GM21723 (cell line): Measurements from ENCODE around the gene CARMIL1.

Source experiments
- ATAC-seq: cut with Tn5 transposase; IDR thresholded peaks from one replicate; pipeline ENCODE4 v1.9.1; 2021; ENCODE audit warnings: mild to moderate bottlenecking, moderate library complexity; ENCODE audit not compliant: unreplicated experiment

The CARMIL1 gene

GRCh38 chr6:25307805-25308494 is 28.8 kb downstream of the CARMIL1 start:
- no peak for ATAC-seq

GRCh38 chr6:25309886-25310285 is 30.7 kb downstream of the CARMIL1 start:
- no peak for ATAC-seq

GRCh38 chr6:25311331-25311840 is 32.2 kb downstream of the CARMIL1 start:
- no peak for ATAC-seq

- ATAC-seq, result no peak
These were observed 33.0 kb downstream of the CARMIL1 start for GRCh38 chr6:25312034-25312620.

- ATAC-seq, result no peak
These were observed 33.5 kb downstream of the CARMIL1 start for GRCh38 chr6:25312703-25313102.

GRCh38 chr6:25314509-25315175 is 35.5 kb downstream of the CARMIL1 start:
- ATAC-seq, result no peak

GRCh38 chr6:25315194-25316177 is 36.3 kb downstream of the CARMIL1 start:
- no peak for ATAC-seq

- no peak for ATAC-seq
These were observed 37.5 kb downstream of the CARMIL1 start for GRCh38 chr6:25316626-25317025.

GRCh38 chr6:25318589-25318988 is 39.4 kb downstream of the CARMIL1 start:
- ATAC-seq, result no peak

- no peak for ATAC-seq
These were observed 41.3 kb downstream of the CARMIL1 start for GRCh38 chr6:25320459-25320858.

GRCh38 chr6:25322692-25323091 is 43.5 kb downstream of the CARMIL1 start:
- no peak for ATAC-seq

- ATAC-seq, result no peak
These were observed 45.0 kb downstream of the CARMIL1 start for GRCh38 chr6:25324066-25324762.

GRCh38 chr6:25326126-25326525 is 47.0 kb downstream of the CARMIL1 start:
- no peak for ATAC-seq

- ATAC-seq, result no peak
These were observed 47.8 kb downstream of the CARMIL1 start for GRCh38 chr6:25326960-25327359.

- ATAC-seq, result no peak
These were observed 48.3 kb downstream of the CARMIL1 start for GRCh38 chr6:25327432-25327831.

GRCh38 chr6:25329161-25329817 is 50.1 kb downstream of the CARMIL1 start:
- no peak for ATAC-seq

- no peak for ATAC-seq
These were observed 50.8 kb downstream of the CARMIL1 start for GRCh38 chr6:25329982-25330381.

- no peak for ATAC-seq
These were observed 51.9 kb downstream of the CARMIL1 start for GRCh38 chr6:25330796-25331685.

- ATAC-seq, result no peak
These were observed 53.0 kb downstream of the CARMIL1 start for GRCh38 chr6:25332165-25332564.
